ENCODE data around the gene EN1. TPM values are rescaled to one million over a fixed set of nuclear protein-coding genes. Genes with fewer than 3 reads are reported as not detected.

Gene EN1
- total RNA-seq, 4 donors from 2014 or later: not detected

DNA sequence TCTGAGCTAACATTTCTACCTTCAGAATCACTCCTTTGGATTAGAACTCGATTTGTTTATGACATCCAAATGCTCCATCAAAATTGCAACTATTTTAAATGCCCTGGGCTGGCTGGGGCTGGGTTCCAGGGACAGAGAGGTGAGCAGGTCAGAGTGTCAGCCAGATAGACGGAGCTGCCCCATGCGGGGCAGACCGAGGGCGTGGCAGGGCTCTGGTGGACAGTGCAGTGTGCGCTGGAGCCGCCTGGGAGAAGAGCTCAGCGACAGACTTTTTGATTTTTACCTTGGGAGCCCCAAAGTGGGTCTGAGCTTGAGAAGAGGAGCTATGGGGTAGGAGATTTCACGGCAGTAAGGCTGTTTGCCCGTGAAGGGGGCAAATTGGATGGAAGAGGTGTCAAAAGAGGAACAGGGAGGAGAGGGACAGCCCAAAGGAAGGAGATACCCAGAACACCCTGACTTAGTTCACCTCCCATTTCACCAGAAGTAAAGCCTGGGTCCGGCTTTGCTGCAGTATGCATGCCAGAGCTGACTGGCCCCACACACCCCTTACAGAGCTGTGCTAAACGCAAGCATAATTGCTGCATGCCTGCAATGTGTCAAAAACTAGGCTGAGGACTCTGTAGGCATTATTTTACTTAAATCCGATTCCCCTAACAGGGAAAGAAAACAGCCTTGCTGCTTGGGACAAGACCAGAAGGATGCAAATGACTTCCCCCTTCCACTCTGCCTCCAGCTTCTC, 33.7 kb downstream of the EN1 start:
- Histone ChIP-seq H3K4me3 (no peak overlapping the region), H3K4me1 (no peaks in the 10 kb centered on the region), H3K9me3 (no peaks in the 10 kb centered on the region), H3K27me3 (no peaks in the 10 kb centered on the region), H3K27ac (no peak overlapping the region), H3K36me3 (no peaks in the 10 kb centered on the region)
- TF ChIP-seq, protein P1, sequence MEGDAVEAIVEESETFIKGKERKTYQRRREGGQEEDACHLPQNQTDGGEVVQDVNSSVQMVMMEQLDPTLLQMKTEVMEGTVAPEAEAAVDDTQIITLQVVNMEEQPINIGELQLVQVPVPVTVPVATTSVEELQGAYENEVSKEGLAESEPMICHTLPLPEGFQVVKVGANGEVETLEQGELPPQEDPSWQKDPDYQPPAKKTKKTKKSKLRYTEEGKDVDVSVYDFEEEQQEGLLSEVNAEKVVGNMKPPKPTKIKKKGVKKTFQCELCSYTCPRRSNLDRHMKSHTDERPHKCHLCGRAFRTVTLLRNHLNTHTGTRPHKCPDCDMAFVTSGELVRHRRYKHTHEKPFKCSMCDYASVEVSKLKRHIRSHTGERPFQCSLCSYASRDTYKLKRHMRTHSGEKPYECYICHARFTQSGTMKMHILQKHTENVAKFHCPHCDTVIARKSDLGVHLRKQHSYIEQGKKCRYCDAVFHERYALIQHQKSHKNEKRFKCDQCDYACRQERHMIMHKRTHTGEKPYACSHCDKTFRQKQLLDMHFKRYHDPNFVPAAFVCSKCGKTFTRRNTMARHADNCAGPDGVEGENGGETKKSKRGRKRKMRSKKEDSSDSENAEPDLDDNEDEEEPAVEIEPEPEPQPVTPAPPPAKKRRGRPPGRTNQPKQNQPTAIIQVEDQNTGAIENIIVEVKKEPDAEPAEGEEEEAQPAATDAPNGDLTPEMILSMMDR (IDR thresholded peaks at IDR 0.05): no peak
- TF ChIP-seq POLR2A (IDR thresholded peaks at IDR 0.05): no peak
- intact Hi-C loops (cut with DNase I; ENCODE audit: low total_unique reads): no loop called here
- no peak for DNase-seq

DNA sequence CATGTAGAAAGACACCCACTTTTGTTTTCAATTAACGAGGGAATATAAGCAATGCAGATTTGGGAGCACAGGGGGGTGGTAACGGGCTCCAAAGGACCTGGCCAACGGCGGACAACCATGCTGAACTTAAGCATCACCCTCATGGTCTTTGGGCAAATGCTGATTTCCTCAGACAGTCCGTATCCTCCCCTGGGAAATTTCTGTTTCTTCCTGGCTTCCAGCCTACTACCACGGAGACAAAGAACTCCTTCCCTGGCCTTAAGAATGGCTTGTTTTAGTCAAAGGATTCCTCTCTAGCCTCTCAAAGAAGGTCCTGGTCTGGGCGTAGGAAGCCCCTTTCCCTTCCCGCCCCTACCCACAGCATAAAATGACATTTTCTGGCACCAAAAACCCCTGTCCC, 34.3 kb downstream of the EN1 start:
- no peaks in the 10 kb centered on the region for H3K27me3 ChIP-seq
- H3K36me3 ChIP-seq: no peaks in the 10 kb centered on the region
- TF ChIP-seq, protein P1 (IDR thresholded peaks at IDR 0.05): no peak
- H3K27ac ChIP-seq: no peak overlapping the region
- no peaks in the 10 kb centered on the region for H3K9me3 ChIP-seq
- intact Hi-C loops (cut with DNase I; ENCODE audit: low total_unique reads): no loop called here
- no peak for DNase-seq
- H3K4me1 ChIP-seq: no peaks in the 10 kb centered on the region
- no peak overlapping the region for H3K4me3 ChIP-seq

DNA sequence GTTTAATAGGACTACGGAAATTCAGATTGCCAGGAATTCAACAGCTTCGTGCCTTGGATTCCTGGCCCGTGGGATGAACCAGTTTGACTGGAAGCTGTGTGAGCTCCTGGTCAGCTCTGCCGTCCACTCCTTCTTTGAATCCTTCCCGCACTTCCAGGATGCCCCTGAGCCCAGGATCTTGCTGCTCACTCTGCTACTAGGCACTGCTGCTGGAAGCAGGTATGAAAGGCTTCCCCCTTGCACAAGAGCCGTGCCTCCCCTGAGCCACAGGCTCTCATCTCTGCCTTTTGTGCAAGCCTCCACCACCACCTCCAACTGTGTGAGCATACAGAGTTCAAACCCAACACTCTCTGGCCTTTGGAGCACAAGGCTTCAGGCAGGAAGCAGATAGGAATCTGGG, 34.9 kb downstream of the EN1 start:
- Histone ChIP-seq H3K4me1 (no peaks in the 10 kb centered on the region), H3K36me3 (no peaks in the 10 kb centered on the region), H3K9me3 (no peaks in the 10 kb centered on the region), H3K27me3 (no peaks in the 10 kb centered on the region), H3K27ac (no peak overlapping the region), H3K4me3 (no peak overlapping the region)
- TF ChIP-seq, protein P1 (IDR thresholded peaks at IDR 0.05): no peak
- TF ChIP-seq POLR2A (IDR thresholded peaks at IDR 0.05): no peak
- intact Hi-C loops (cut with DNase I; ENCODE audit: low total_unique reads): no loop called here
- no peak for DNase-seq

DNA sequence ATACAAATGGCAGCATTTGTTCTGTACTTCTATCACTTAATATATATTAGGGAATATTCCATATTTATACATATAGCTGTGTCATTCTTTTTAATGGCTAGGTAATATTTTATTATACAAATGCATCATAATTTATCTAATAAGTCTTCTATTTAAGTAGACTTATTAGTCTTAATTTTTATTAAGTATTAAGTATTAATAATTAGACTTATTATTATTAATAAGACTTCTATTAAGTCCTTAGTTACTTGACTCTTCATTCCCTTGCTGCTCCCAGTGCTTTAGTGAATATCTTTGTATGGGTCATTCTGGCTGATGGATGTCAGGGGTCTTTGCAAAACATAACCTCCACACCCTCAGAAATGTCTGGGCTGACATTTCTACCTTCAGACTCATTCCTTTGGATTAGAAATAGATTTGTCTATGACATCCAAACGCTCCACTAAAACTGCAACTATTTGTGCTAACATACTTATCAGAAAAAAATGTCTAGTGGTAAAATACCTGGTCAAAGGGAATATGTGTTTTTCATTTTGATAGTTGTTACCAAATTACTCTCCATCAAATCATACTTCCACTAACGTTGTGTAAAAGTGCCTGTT, 35.8 kb downstream of the EN1 start:
- Histone ChIP-seq H3K4me3 (no peak overlapping the region), H3K27me3 (no peaks in the 10 kb centered on the region), H3K36me3 (no peaks in the 10 kb centered on the region), H3K9me3 (no peaks in the 10 kb centered on the region), H3K4me1 (no peaks in the 10 kb centered on the region), H3K27ac (no peak overlapping the region)
- TF ChIP-seq POLR2A (IDR thresholded peaks at IDR 0.05): no peak
- TF ChIP-seq, protein P1 (IDR thresholded peaks at IDR 0.05): no peak
- intact Hi-C loops (cut with DNase I; ENCODE audit: low total_unique reads): no loop called here
- no peak for DNase-seq

DNA sequence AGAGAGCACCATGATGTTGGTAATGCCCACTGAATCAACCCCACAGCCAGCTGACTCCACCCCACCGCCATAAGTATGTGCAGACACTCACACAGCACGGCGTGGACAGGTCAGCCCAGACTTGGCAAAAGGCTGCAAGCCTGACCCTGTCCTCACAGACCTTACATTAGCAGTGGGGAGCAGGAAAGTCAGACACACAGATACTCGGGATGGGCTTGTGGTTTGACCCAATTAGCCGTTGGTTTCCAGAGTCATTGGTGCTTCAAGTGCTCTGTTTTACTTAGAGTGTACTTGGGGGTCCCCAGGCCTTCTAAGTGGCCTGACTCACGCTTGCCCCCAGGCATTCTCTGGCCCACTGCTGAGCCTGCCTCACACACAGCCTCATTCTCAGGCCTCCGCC, 36.7 kb downstream of the EN1 start:
- no peaks in the 10 kb centered on the region for H3K4me1 ChIP-seq
- H3K27me3 ChIP-seq: no peaks in the 10 kb centered on the region
- H3K27ac ChIP-seq: no peak overlapping the region
- H3K4me3 ChIP-seq: no peak overlapping the region
- H3K36me3 ChIP-seq: no peaks in the 10 kb centered on the region
- no peak for DNase-seq
- TF ChIP-seq POLR2A (IDR thresholded peaks at IDR 0.05): no peak
- intact Hi-C loops (cut with DNase I; ENCODE audit: low total_unique reads): no loop called here
- no peaks in the 10 kb centered on the region for H3K9me3 ChIP-seq
